Stimulated activated CD4-positive, alpha-beta T cell treated with anti-CD3 and anti-CD28 coated beads, Interleukin-12 subunit alpha, Interleukin-12 subunit beta, amount 100 ng/mL, for 48 hours (primary cell): ENCODE measurements around the gene RABGAP1L.
A peak's percentile ranks its signal among the peaks of the same experiment; 100 is the strongest.

Source experiments
- DNase-seq, 3 donors: peaks; one replicate each; pipeline ENCODE4 v3.0.0-alpha.2; 2020; ENCODE audit warnings: low read depth in 2 of 3, low spot score in 1 of 3

RABGAP1L gene

GRCh38 chr1:174954671-174955669, 795.6 kb downstream of the RABGAP1L start:
- no peak for DNase-seq

- no peak for DNase-seq
Measured at GRCh38 chr1:174956086-174956485, 796.8 kb downstream of the RABGAP1L start.

- DNase-seq = no peak
Measured at GRCh38 chr1:174956976-174957375, 797.7 kb downstream of the RABGAP1L start.

- no peak for DNase-seq
Measured at GRCh38 chr1:174957829-174958228, 798.5 kb downstream of the RABGAP1L start.

- DNase-seq = no peak
Measured at GRCh38 chr1:174958396-174958795, 799.1 kb downstream of the RABGAP1L start.

- DNase-seq = no peak
Measured at GRCh38 chr1:174960362-174960761, 801.0 kb downstream of the RABGAP1L start.

GRCh38 chr1:174963529-174964125, 804.3 kb downstream of the RABGAP1L start:
- DNase-seq = no peak

GRCh38 chr1:174964261-174964971, 805.1 kb downstream of the RABGAP1L start:
- DNase-seq = peak in 1 of 3 donors; percentile 37

- no peak for DNase-seq
Measured at GRCh38 chr1:174964972-174965361, 805.6 kb downstream of the RABGAP1L start.

GRCh38 chr1:174965362-174966007, 806.2 kb downstream of the RABGAP1L start:
- no peak for DNase-seq

GRCh38 chr1:174966008-174966572, 806.8 kb downstream of the RABGAP1L start:
- DNase-seq = no peak

- DNase-seq = no peak
Measured at GRCh38 chr1:174967845-174968705, 808.8 kb downstream of the RABGAP1L start.

- DNase-seq = no peak
Measured at GRCh38 chr1:174968750-174969244, 809.5 kb downstream of the RABGAP1L start.

- DNase-seq = no peak
Measured at GRCh38 chr1:174969977-174970376, 810.7 kb downstream of the RABGAP1L start.

- DNase-seq = no peak
Measured at GRCh38 chr1:174971466-174971865, 812.1 kb downstream of the RABGAP1L start.

GRCh38 chr1:174971902-174972301, 812.6 kb downstream of the RABGAP1L start:
- no peak for DNase-seq

- no peak for DNase-seq
Measured at GRCh38 chr1:174974711-174975119, 815.4 kb downstream of the RABGAP1L start.

GRCh38 chr1:174975764-174976163, 816.4 kb downstream of the RABGAP1L start:
- no peak for DNase-seq

GRCh38 chr1:174976436-174977108, 817.3 kb downstream of the RABGAP1L start:
- no peak for DNase-seq
